ENCODE data around the gene TRIM67.

The TRIM67 gene

GRCh38 chr1:231189683-231190270 is 27.9 kb downstream of the TRIM67 start (continued):
- TF ChIP-seq ISL1 (CRISPR knock-in tag; IDR thresholded peaks at IDR 0.05) (no peak), TCF4 (CRISPR knock-in tag; IDR thresholded peaks at IDR 0.05; ENCODE audit: borderline replicate concordance) (no peak), PATZ1 (CRISPR knock-in tag; IDR thresholded peaks at IDR 0.05; ENCODE audit: borderline replicate concordance) (no peak), SNAI2 (CRISPR knock-in tag; IDR thresholded peaks at IDR 0.05) (no peak), ZFP30 (CRISPR knock-in tag; IDR thresholded peaks at IDR 0.05) (no peak)

GRCh38 chr1:231190456-231190855 is 28.6 kb downstream of the TRIM67 start:
- no peak for ATAC-seq
- TF ChIP-seq PATZ1 (CRISPR knock-in tag; IDR thresholded peaks at IDR 0.05; ENCODE audit: borderline replicate concordance) (no peak), CSDC2 (CRISPR knock-in tag; IDR thresholded peaks at IDR 0.05) (no peak), ZNF70 (CRISPR knock-in tag; IDR thresholded peaks at IDR 0.05) (no peak), ZFP30 (CRISPR knock-in tag; IDR thresholded peaks at IDR 0.05) (no peak), GLIS3 (CRISPR knock-in tag; IDR thresholded peaks at IDR 0.05) (no peak), ZFP3 (CRISPR knock-in tag; IDR thresholded peaks at IDR 0.05) (no peak), RARB (CRISPR knock-in tag; IDR thresholded peaks at IDR 0.05) (no peak), OSR1 (CRISPR knock-in tag; IDR thresholded peaks at IDR 0.05) (no peak), ARNTL (CRISPR knock-in tag; IDR thresholded peaks at IDR 0.05; ENCODE audit: borderline replicate concordance, low read depth) (no peak), CSRNP3 (CRISPR knock-in tag; IDR thresholded peaks at IDR 0.05) (no peak), TOX (CRISPR knock-in tag; IDR thresholded peaks at IDR 0.05; ENCODE audit: borderline replicate concordance) (no peak), ZNF8 (CRISPR knock-in tag; IDR thresholded peaks at IDR 0.05) (no peak), CREB5 (CRISPR knock-in tag; IDR thresholded peaks at IDR 0.05; ENCODE audit: low read depth) (no peak)

- no peak for TF ChIP-seq CSRNP3 (CRISPR knock-in tag; IDR thresholded peaks at IDR 0.05)
- no peak for TF ChIP-seq ESRRG (CRISPR knock-in tag; IDR thresholded peaks at IDR 0.05)
- no peak for TF ChIP-seq PATZ1 (CRISPR knock-in tag; IDR thresholded peaks at IDR 0.05; ENCODE audit: borderline replicate concordance)
- TF ChIP-seq ZNF70 (CRISPR knock-in tag; IDR thresholded peaks at IDR 0.05), result no peak
- peak; percentile 41 for ATAC-seq
These were observed 30.8 kb downstream of the TRIM67 start for GRCh38 chr1:231192620-231193163.

Measured in SK-N-SH treated with all-trans-retinoic acid at 6 μM for 48 hours (cell line).